ENCODE results near the gene RPF1. TPM values are rescaled to one million over a fixed set of nuclear protein-coding genes. Genes with fewer than 3 reads are reported as not detected.

Gene RPF1
- total RNA-seq, 2 donors from 2014 or later, result 56.7 to 68.2 TPM

DNA sequence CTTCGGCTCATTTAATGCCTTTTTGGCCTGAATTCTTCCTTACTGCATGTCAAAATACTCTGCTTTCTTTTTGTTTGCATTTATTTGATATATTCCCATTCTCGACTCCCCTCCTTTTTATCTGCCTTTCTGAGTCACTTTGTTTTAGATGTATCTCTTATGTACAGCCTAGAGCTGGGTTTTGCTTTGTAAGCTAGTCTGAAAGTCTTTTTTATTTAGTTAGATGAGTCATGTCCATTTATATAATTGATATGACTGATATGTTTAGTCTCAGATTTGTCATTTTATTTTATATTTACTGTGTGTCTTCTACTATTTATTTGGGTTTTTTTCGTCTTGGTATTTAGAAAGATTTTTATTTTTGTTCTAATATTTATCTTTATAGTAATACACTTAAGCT, 60.9 kb downstream of the RPF1 start:
- no peak overlapping the region for H3K27ac Mint-ChIP-seq
- H3K36me3 Mint-ChIP-seq (ENCODE audit: insufficient read depth in 2 of 2), result peaks cover 0 to 2% of the 10 kb centered on the region in 2 donors
- ATAC-seq (replicated peaks in 1 of 2), result no peak
- DNase-seq, result no peak
- no peaks in the 10 kb centered on the region for H3K27me3 Mint-ChIP-seq (ENCODE audit: low read depth)
- H3K4me1 Mint-ChIP-seq (ENCODE audit: low read depth), result peaks cover 14% of the 10 kb centered on the region
- H3K9me3 Mint-ChIP-seq, result no peaks in the 10 kb centered on the region
- H3K4me3 Mint-ChIP-seq, result no peak overlapping the region

- Mint-ChIP-seq H3K27me3 (ENCODE audit: low read depth) (no peaks in the 10 kb centered on the region), H3K9me3 (no peaks in the 10 kb centered on the region), H3K4me1 (ENCODE audit: low read depth) (peaks cover 14% of the 10 kb centered on the region), H3K27ac (no peak overlapping the region), H3K36me3 (ENCODE audit: insufficient read depth in 2 of 2) (peaks cover 0 to 2% of the 10 kb centered on the region in 2 donors), H3K4me3 (no peak overlapping the region)
- ATAC-seq (replicated peaks in 1 of 2) (no peak), DNase-seq (no peak)
These were observed 61.7 kb downstream of the RPF1 start for GRCh38 chr1:84540759-84541158.

- Mint-ChIP-seq H3K4me3 (no peak overlapping the region), H3K9me3 (no peaks in the 10 kb centered on the region), H3K27me3 (ENCODE audit: low read depth) (no peaks in the 10 kb centered on the region), H3K27ac (no peak overlapping the region), H3K36me3 (ENCODE audit: insufficient read depth in 2 of 2) (peaks cover 0 to 2% of the 10 kb centered on the region in 2 donors), H3K4me1 (ENCODE audit: low read depth) (peaks cover 14% of the 10 kb centered on the region)
- no peak for DNase-seq
- ATAC-seq (replicated peaks in 1 of 2), result no peak
These were observed 62.6 kb downstream of the RPF1 start for GRCh38 chr1:84541679-84542078.

Other genes with a start within 250 kb of the RPF1 start
- gene SAMD13, start 177.6 kb upstream of the RPF1 start, total RNA-seq, result 1 to 10 TPM in 1 of 2 donors, under 1 TPM in 1; 0.46 to 1.7 TPM
- not detected for gene DNASE2B, start 80.8 kb upstream of the RPF1 start, total RNA-seq
- gene SPATA1, start 27.1 kb downstream of the RPF1 start, total RNA-seq, result 1 to 10 TPM; 2.3 to 2.9 TPM
- 100 to 1,000 TPM in 1 of 2 donors, 10 to 100 TPM in 1; 88.5 to 101 TPM for gene GNG5, start 27.3 kb downstream of the RPF1 start, total RNA-seq
- gene CTBS, start 95.2 kb downstream of the RPF1 start, total RNA-seq, result 10 to 100 TPM; 27.2 to 31.3 TPM
- gene SSX2IP, start 211.2 kb downstream of the RPF1 start, total RNA-seq, result 10 to 100 TPM in 1 of 2 donors, 1 to 10 TPM in 1; 8.5 to 13.8 TPM